ENCODE measurements around the gene MFN2. TPM values are rescaled to one million over a fixed set of nuclear protein-coding genes. Genes with fewer than 3 reads are reported as not detected.

MFN2 gene
- total and polyA plus RNA-seq, 4 donors: 17.2 to 87.8 (median 43.2) TPM

DNA sequence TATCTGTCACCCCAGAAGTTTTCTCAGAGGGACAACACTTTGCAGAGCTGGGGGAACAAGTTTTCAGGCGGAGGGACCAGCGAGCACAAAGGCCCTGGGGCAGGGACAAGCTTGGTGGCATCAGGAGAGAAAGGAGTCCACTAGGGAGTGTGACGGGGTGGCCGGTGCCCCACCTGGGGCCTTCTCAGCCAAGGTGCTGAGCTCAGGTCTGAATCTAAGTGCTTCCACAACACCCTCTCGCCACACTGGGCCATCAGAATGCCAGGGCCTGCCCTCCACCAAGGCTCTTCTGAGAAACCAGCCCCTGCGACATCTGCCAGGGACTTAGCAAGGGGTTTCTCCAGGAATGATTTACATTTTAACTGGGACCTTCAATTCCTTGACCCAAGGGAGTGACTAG, 75.0 kb downstream of the MFN2 start:
- Histone ChIP-seq H3K27me3 (ENCODE audit: control insufficient read depth in 4 of 4, insufficient read depth in 4 of 4, low read length in 3 of 4) (no peaks in the 10 kb centered on the region), H3K27ac (ENCODE audit: low read depth in 1 of 2, low read length in 2 of 2) (no peak overlapping the region), H3K36me3 (ENCODE audit: control insufficient read depth in 4 of 4, insufficient read depth in 3 of 4, low read depth in 1 of 4, low read length in 3 of 4) (no peaks in the 10 kb centered on the region), H3K4me1 (ENCODE audit: control insufficient read depth in 4 of 4, insufficient read depth in 4 of 4, low read length in 3 of 4) (no peaks in the 10 kb centered on the region), H3K9me3 (ENCODE audit: control insufficient read depth in 4 of 4, low read length in 3 of 4) (no peaks in the 10 kb centered on the region), H3K9ac (ENCODE audit: low read depth in 1 of 2, low read length in 2 of 2) (no peak overlapping the region), H3K4me3 (ENCODE audit: low read depth in 1 of 3, low read length in 3 of 3) (no peak overlapping the region)
- TF ChIP-seq EGR1 (IDR thresholded peaks at IDR 0.05; ENCODE audit: low read depth in 2 of 2) (no peak), YY1 (IDR thresholded peaks at IDR 0.05) (no peak), FOXA1 (IDR thresholded peaks at IDR 0.05) (no peak), FOXA2 (IDR thresholded peaks at IDR 0.05) (no peak), NR2F2 (IDR thresholded peaks at IDR 0.05) (no peak), SP1 (IDR thresholded peaks at IDR 0.05) (no peak), RXRA (IDR thresholded peaks at IDR 0.05) (no peak), ZBTB33 (IDR thresholded peaks at IDR 0.05) (no peak), JUND (IDR thresholded peaks at IDR 0.05) (no peak)
- TF ChIP-seq, protein P1, sequence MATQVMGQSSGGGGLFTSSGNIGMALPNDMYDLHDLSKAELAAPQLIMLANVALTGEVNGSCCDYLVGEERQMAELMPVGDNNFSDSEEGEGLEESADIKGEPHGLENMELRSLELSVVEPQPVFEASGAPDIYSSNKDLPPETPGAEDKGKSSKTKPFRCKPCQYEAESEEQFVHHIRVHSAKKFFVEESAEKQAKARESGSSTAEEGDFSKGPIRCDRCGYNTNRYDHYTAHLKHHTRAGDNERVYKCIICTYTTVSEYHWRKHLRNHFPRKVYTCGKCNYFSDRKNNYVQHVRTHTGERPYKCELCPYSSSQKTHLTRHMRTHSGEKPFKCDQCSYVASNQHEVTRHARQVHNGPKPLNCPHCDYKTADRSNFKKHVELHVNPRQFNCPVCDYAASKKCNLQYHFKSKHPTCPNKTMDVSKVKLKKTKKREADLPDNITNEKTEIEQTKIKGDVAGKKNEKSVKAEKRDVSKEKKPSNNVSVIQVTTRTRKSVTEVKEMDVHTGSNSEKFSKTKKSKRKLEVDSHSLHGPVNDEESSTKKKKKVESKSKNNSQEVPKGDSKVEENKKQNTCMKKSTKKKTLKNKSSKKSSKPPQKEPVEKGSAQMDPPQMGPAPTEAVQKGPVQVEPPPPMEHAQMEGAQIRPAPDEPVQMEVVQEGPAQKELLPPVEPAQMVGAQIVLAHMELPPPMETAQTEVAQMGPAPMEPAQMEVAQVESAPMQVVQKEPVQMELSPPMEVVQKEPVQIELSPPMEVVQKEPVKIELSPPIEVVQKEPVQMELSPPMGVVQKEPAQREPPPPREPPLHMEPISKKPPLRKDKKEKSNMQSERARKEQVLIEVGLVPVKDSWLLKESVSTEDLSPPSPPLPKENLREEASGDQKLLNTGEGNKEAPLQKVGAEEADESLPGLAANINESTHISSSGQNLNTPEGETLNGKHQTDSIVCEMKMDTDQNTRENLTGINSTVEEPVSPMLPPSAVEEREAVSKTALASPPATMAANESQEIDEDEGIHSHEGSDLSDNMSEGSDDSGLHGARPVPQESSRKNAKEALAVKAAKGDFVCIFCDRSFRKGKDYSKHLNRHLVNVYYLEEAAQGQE (IDR thresholded peaks at IDR 0.05): no peak
- TF ChIP-seq, protein P2, sequence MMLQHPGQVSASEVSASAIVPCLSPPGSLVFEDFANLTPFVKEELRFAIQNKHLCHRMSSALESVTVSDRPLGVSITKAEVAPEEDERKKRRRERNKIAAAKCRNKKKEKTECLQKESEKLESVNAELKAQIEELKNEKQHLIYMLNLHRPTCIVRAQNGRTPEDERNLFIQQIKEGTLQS (IDR thresholded peaks at IDR 0.05): no peak
- TF ChIP-seq, protein P3, sequence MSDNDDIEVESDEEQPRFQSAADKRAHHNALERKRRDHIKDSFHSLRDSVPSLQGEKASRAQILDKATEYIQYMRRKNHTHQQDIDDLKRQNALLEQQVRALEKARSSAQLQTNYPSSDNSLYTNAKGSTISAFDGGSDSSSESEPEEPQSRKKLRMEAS (IDR thresholded peaks at IDR 0.05): no peak
- TF ChIP-seq, protein P4, sequence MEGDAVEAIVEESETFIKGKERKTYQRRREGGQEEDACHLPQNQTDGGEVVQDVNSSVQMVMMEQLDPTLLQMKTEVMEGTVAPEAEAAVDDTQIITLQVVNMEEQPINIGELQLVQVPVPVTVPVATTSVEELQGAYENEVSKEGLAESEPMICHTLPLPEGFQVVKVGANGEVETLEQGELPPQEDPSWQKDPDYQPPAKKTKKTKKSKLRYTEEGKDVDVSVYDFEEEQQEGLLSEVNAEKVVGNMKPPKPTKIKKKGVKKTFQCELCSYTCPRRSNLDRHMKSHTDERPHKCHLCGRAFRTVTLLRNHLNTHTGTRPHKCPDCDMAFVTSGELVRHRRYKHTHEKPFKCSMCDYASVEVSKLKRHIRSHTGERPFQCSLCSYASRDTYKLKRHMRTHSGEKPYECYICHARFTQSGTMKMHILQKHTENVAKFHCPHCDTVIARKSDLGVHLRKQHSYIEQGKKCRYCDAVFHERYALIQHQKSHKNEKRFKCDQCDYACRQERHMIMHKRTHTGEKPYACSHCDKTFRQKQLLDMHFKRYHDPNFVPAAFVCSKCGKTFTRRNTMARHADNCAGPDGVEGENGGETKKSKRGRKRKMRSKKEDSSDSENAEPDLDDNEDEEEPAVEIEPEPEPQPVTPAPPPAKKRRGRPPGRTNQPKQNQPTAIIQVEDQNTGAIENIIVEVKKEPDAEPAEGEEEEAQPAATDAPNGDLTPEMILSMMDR (IDR thresholded peaks at IDR 0.05; ENCODE audit: low read depth, low read length, missing input control): no peak
- no peak for DNase-seq (ENCODE audit: low spot score)
- 82% methylated on average over 6 of the region's 6 CpGs for WGBS

DNA sequence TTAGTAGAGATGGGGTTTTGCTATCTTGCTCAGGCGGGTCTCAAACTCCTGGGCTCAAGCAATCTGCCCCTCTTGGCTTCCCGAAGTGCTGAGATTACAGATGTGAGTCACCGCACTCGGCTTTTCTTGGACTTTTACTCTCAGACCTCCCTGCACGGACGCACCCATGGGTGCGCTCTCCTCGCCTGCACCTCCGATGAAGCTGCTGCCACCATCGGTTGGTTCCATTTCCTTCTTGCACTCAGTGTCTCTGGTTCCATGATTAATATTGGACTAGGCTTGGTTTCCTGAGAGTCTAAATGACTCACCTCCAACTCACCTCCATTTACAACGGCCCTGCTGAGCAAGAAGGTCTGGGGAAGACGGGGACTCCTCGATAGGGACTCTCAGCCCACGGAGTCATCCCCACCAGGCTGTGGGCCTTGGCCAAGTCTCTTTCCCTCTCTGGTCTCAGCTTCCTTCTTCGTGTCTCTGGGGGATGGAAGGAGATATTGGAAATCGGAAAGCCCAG, 76.1 kb downstream of the MFN2 start:
- Histone ChIP-seq H3K9me3 (ENCODE audit: control insufficient read depth in 4 of 4, low read length in 3 of 4) (no peaks in the 10 kb centered on the region), H3K9ac (ENCODE audit: low read depth in 1 of 2, low read length in 2 of 2) (no peak overlapping the region), H3K4me3 (ENCODE audit: low read depth in 1 of 3, low read length in 3 of 3) (no peak overlapping the region), H3K27me3 (ENCODE audit: control insufficient read depth in 4 of 4, insufficient read depth in 4 of 4, low read length in 3 of 4) (peaks cover 0 to 2% (median 0%) of the 10 kb centered on the region in 4 donors), H3K4me1 (ENCODE audit: control insufficient read depth in 4 of 4, insufficient read depth in 4 of 4, low read length in 3 of 4) (no peaks in the 10 kb centered on the region), H3K36me3 (ENCODE audit: control insufficient read depth in 4 of 4, insufficient read depth in 3 of 4, low read depth in 1 of 4, low read length in 3 of 4) (no peaks in the 10 kb centered on the region), H3K27ac (ENCODE audit: low read depth in 1 of 2, low read length in 2 of 2) (no peak overlapping the region)
- DNase-seq (ENCODE audit: low spot score): no peak
- 92% methylated on average over 16 of the region's 16 CpGs for WGBS
- TF ChIP-seq, protein P2 (IDR thresholded peaks at IDR 0.05): no peak
- no peak for TF ChIP-seq NR2F2 (IDR thresholded peaks at IDR 0.05)
- no peak for TF ChIP-seq JUND (IDR thresholded peaks at IDR 0.05)
- TF ChIP-seq FOXA2 (IDR thresholded peaks at IDR 0.05): no peak
- TF ChIP-seq, protein P4 (IDR thresholded peaks at IDR 0.05; ENCODE audit: low read depth, low read length, missing input control): no peak
- no peak for TF ChIP-seq SP1 (IDR thresholded peaks at IDR 0.05)
- no peak for TF ChIP-seq GABPA (IDR thresholded peaks at IDR 0.05 in 1 of 2, conservative IDR thresholded peaks at IDR 0.05 in 1 of 2)
- no peak for TF ChIP-seq YY1 (IDR thresholded peaks at IDR 0.05)
- TF ChIP-seq HNF4A (conservative IDR thresholded peaks at IDR 0.05): no peak
- no peak for TF ChIP-seq FOXA1 (IDR thresholded peaks at IDR 0.05)
- no peak for TF ChIP-seq HNF4G (IDR thresholded peaks at IDR 0.05)
- no peak for TF ChIP-seq TAF1 (conservative IDR thresholded peaks at IDR 0.05)
- TF ChIP-seq, protein P3 (IDR thresholded peaks at IDR 0.05): no peak

Data from liver (tissue), 9 donors.